ENCODE results near the gene SERPINI1. TPM values are rescaled to one million over a fixed set of nuclear protein-coding genes. Genes with fewer than 3 reads are reported as not detected.

SERPINI1 gene
- total RNA-seq, 1 experiment from 2014 or later, result 8.0 TPM

DNA sequence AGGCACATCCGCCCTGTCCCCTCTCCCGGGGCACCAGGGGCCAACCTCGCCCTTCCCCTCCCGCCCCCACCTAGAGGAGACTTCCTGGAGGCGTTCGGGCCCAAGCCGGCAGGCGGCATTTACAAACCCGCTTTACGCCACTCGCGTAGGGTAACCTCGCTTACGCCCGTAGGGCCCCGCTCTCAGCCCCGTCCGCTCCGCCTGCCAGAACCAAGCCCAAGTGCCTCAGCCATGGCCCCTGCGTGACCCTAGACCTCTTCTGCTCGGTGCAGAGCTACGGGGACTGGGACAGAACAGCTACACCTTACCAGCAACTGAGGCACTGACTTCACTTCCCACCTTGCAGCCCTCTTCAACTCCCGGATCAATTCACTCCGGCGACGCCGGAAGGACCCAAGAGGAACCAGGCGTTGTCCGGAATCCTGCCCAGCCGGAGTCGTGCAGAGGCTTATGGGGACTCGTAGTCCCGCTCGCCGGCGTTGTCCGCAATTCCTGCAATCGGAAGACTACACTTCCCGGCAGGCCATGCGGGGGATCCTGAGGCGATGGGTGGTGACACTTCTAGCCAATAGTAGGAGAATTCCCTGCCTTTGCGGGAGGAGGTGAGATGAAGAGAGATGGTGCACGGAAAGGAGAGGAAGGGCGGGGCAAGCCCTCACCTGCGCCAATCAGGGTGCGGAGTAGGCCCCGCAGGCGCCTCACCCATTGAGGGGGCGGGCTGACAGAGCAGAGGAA is 856 bp upstream of the SERPINI1 start, which contains the start of gene PDCD10:
TSS of gene PDCD10 (minus strand) at position 395 of the 735 bp plus-strand sequence. CDS start 14,735 bp downstream, outside the sequence.
- peak within 1 kb of the TSS; percentile 94 for H3K27ac ChIP-seq (ENCODE audit: low read length)
- peak; percentile 95 for ATAC-seq
- H3K9me3 ChIP-seq (ENCODE audit: control insufficient read depth, insufficient read depth, low read depth, low read length), result no peaks in the 10 kb centered on the region
- POLR2A ChIA-PET, result no interaction called here
- in situ Hi-C loops (cut with HindIII; ENCODE audit: low pct_unique_long_range_greater_than_20kb, low sequenced_read_pairs), result no loop called here
- peak within 1 kb of the TSS; percentile 91 to 94 for H3K4me3 ChIP-seq (ENCODE audit: low read depth in 2 of 2, low read length in 2 of 2)
- no TSS peak for BruUV-seq (replicated peaks)
- H3K4me1 ChIP-seq (ENCODE audit: control insufficient read depth, insufficient read depth, low read length), result peaks cover 37% of the 10 kb centered on the region
- peak; percentile 91 for TF ChIP-seq POLR2AphosphoS5 (IDR thresholded peaks at IDR 0.05; ENCODE audit: low read depth, low read length)
- no peak for TF ChIP-seq CTCF (IDR thresholded peaks at IDR 0.05)
- peak; percentile 60 for TF ChIP-seq TCF7L2 (IDR thresholded peaks at IDR 0.05; ENCODE audit: low read depth, low read length)
- TF ChIP-seq SIN3A (IDR thresholded peaks at IDR 0.05; ENCODE audit: borderline replicate concordance, insufficient read depth, low read depth, low read length), result no peak
- intact Hi-C loops (cut with micrococcal nuclease; ENCODE audit: unreplicated experiment), result loop anchor here (10.0 kb wide), 1 partner anchor 310 kb away; no protein-coding TSS in a partner anchor
- H3K27me3 ChIP-seq (ENCODE audit: control insufficient read depth, insufficient read depth, low read length), result no peaks in the 10 kb centered on the region
- peak; percentile 97 for DNase-seq (ENCODE audit: low read depth, low spot score)
- CTCF ChIA-PET, result interaction anchor here (0.6 to 1.1 kb wide), 2 partner anchors 15 to 148 kb away, joined by 3 to 5 read pairs; no protein-coding TSS in a partner anchor
- H3K36me3 ChIP-seq (ENCODE audit: control insufficient read depth, insufficient read depth, low read length), result peaks cover 5% of the 10 kb centered on the region

- CTCF ChIA-PET, result no interaction called here
- no peaks in the 10 kb centered on the region for H3K27me3 ChIP-seq (ENCODE audit: control insufficient read depth, insufficient read depth, low read length)
- no peaks in the 10 kb centered on the region for H3K9me3 ChIP-seq (ENCODE audit: control insufficient read depth, insufficient read depth, low read depth, low read length)
- in situ Hi-C loops (cut with HindIII; ENCODE audit: low pct_unique_long_range_greater_than_20kb, low sequenced_read_pairs) (no loop called here), intact Hi-C loops (cut with micrococcal nuclease; ENCODE audit: unreplicated experiment) (loop anchor here (10.0 kb wide), 1 partner anchor 308 kb away; no protein-coding TSS in a partner anchor)
- peaks cover 35% of the 10 kb centered on the region for H3K4me1 ChIP-seq (ENCODE audit: control insufficient read depth, insufficient read depth, low read length)
- POLR2A ChIA-PET, result interaction anchor here (0.6 kb wide), 1 partner anchor 32 kb away, joined by 5 read pairs; no protein-coding TSS in a partner anchor
- H3K27ac ChIP-seq (ENCODE audit: low read length), result peak overlapping the region; percentile 84
- H3K36me3 ChIP-seq (ENCODE audit: control insufficient read depth, insufficient read depth, low read length), result peaks cover 5% of the 10 kb centered on the region
- no peak for ATAC-seq
- no peak for DNase-seq (ENCODE audit: low read depth, low spot score)
- no TSS peak for BruUV-seq (replicated peaks)
- TF ChIP-seq CTCF (IDR thresholded peaks at IDR 0.05) (no peak), TCF7L2 (IDR thresholded peaks at IDR 0.05; ENCODE audit: low read depth, low read length) (no peak), POLR2AphosphoS5 (IDR thresholded peaks at IDR 0.05; ENCODE audit: low read depth, low read length) (no peak), SIN3A (IDR thresholded peaks at IDR 0.05; ENCODE audit: borderline replicate concordance, insufficient read depth, low read depth, low read length) (no peak)
- TF ChIP-seq, protein P1, sequence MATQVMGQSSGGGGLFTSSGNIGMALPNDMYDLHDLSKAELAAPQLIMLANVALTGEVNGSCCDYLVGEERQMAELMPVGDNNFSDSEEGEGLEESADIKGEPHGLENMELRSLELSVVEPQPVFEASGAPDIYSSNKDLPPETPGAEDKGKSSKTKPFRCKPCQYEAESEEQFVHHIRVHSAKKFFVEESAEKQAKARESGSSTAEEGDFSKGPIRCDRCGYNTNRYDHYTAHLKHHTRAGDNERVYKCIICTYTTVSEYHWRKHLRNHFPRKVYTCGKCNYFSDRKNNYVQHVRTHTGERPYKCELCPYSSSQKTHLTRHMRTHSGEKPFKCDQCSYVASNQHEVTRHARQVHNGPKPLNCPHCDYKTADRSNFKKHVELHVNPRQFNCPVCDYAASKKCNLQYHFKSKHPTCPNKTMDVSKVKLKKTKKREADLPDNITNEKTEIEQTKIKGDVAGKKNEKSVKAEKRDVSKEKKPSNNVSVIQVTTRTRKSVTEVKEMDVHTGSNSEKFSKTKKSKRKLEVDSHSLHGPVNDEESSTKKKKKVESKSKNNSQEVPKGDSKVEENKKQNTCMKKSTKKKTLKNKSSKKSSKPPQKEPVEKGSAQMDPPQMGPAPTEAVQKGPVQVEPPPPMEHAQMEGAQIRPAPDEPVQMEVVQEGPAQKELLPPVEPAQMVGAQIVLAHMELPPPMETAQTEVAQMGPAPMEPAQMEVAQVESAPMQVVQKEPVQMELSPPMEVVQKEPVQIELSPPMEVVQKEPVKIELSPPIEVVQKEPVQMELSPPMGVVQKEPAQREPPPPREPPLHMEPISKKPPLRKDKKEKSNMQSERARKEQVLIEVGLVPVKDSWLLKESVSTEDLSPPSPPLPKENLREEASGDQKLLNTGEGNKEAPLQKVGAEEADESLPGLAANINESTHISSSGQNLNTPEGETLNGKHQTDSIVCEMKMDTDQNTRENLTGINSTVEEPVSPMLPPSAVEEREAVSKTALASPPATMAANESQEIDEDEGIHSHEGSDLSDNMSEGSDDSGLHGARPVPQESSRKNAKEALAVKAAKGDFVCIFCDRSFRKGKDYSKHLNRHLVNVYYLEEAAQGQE (IDR thresholded peaks at IDR 0.05; ENCODE audit: insufficient read depth in 1 of 2, low read depth in 2 of 2, low read length in 1 of 2), result no peak
- H3K4me3 ChIP-seq (ENCODE audit: low read depth in 2 of 2, low read length in 2 of 2), result peak overlapping the region; percentile 91 to 94
These were observed 805 bp downstream of the SERPINI1 start for GRCh38 chr3:167736264-167736787.
